H1 (cell line): Measurements from ENCODE around the gene OR10A6.

Source experiments
- CTCF ChIP-seq, 3 experiments: IDR thresholded peaks; 1 replicate in 2 of 3; 2 replicates in 1 of 3; pipeline versions ENCODE4 v1.5.1 to v1.6.1; 2011; ENCODE audit warnings: low read length in 3 of 3, mild to moderate bottlenecking in 3 of 3, inconsistent platforms in 2 of 3, low read depth in 1 of 3, moderate library complexity in 1 of 3; ENCODE audit not compliant: insufficient read depth in 1 of 3; ENCODE audit errors: control extremely low read depth in 1 of 3
- POLR2A ChIP-seq, 2 experiments: IDR thresholded peaks; 1 replicate in 1 of 2; 2 replicates in 1 of 2; pipeline ENCODE4 v1.6.1; 2011; ENCODE audit warnings: low read depth in 2 of 2, low read length in 2 of 2, mild to moderate bottlenecking in 2 of 2; ENCODE audit errors: control extremely low read depth in 1 of 2
- RFX5 ChIP-seq: IDR thresholded peaks from 2 replicates; pipeline ENCODE4 v1.6.1; 2011; ENCODE audit warnings: low read depth, low read length, improper control_type of control experiment, borderline replicate concordance
- SP2 ChIP-seq: IDR thresholded peaks from 2 replicates; pipeline ENCODE4 v1.6.1; 2012; ENCODE audit warnings: mild to moderate bottlenecking, low read length, inconsistent platforms
- SUZ12 ChIP-seq: fragments of 200-600 bp; sonication (generic); IDR thresholded peaks from 2 replicates; pipeline ENCODE4 v1.6.1; 2012; ENCODE audit warnings: mild to moderate bottlenecking, inconsistent platforms, low read length, moderate library complexity, mixed read lengths

GRCh38 chr11:7974668-7975067, 43.6 kb upstream of the OR10A6 start:
- TF ChIP-seq CTCF (IDR thresholded peaks at IDR 0.05; ENCODE audit: control extremely low read depth in 1 of 3, insufficient read depth in 1 of 3, low read depth in 1 of 3, low read length in 3 of 3) = no peak
- TF ChIP-seq RFX5 = no peak
- no peak for TF ChIP-seq POLR2A (IDR thresholded peaks at IDR 0.05; ENCODE audit: control extremely low read depth in 1 of 2, low read depth in 2 of 2, low read length in 2 of 2)
- TF ChIP-seq SUZ12 = no peak
- no peak for TF ChIP-seq SP2
